ENCODE measurements around the gene CAPRIN1. TPM values are rescaled to one million over a fixed set of nuclear protein-coding genes. Genes with fewer than 3 reads are reported as not detected.

Gene CAPRIN1
- total and polyA plus RNA-seq, 2 of the 8 experiments (the other 6 are each of a cell fraction or from before 2014, with no cell fraction given) = 221 to 317 TPM

DNA sequence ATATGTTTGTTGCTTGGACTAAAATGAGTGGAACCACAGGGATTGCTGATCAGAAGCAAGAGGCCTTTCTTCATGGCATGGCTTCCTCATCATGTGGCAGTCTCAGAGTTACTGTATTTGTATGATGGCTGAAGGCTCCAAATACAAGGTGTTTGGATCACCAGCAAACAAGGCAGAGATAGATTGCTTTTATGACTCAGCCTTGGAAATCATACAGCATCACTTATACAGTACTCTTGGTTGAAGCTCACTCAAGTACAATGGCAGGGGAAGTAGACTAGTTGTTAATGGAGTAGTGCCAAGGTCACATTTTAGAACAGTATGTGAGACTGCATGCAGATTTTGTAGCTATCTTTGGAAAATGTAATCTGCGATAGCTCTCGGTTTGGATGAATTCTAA lies 16.6 kb downstream of the CAPRIN1 start:
- H4K8ac ChIP-seq (ENCODE audit: extremely low read depth, insufficient read depth, low read length) = no peak overlapping the region
- FAIRE-seq (no peak), DNase-seq (ENCODE audit: low read depth in 1 of 2, low spot score in 2 of 2) (no peak)
- no peaks in the 10 kb centered on the region; the same call in 1 of the 2 replicates for H3K79me1 ChIP-seq (ENCODE audit: low read depth, low read length)
- H2BK15ac ChIP-seq (ENCODE audit: low read length) = no peak overlapping the region
- no peak overlapping the region for H4K91ac ChIP-seq (replicated peaks; ENCODE audit: insufficient read length, low read length)
- H3K18ac ChIP-seq (ENCODE audit: extremely low read depth, low read length) = no peak overlapping the region
- peaks cover 61 to 99% of the 10 kb centered on the region in 2 experiments for H3K79me2 ChIP-seq (ENCODE audit: control insufficient read depth in 1 of 2, insufficient read depth in 2 of 2, low read length in 2 of 2)
- H2BK12ac ChIP-seq (ENCODE audit: low read depth, low read length) = no peak overlapping the region
- H3K23ac ChIP-seq (ENCODE audit: insufficient read length) = no peak overlapping the region
- H3K4me3 ChIP-seq (ENCODE audit: extremely low read depth in 1 of 4, insufficient read depth in 2 of 4, low read depth in 3 of 4, low read length in 4 of 4) = no peak overlapping the region
- H3K56ac ChIP-seq (replicated peaks; ENCODE audit: insufficient read length, low read depth, low read length) = no peak overlapping the region
- no peak overlapping the region for H4K5ac ChIP-seq (ENCODE audit: insufficient read length, low read depth, low read length)
- no peak overlapping the region for H3K4me2 ChIP-seq (ENCODE audit: insufficient read depth in 1 of 2, low read depth in 2 of 2, low read length in 2 of 2)
- peaks cover 28 to 37% of the 10 kb centered on the region in 2 experiments for H4K20me1 ChIP-seq (replicated peaks in 1 of 2; ENCODE audit: control insufficient read depth in 1 of 2, insufficient read depth in 2 of 2, low read length in 2 of 2)
- WGBS, 2 experiments (ENCODE audit: extremely low coverage in 1 of 2, insufficient coverage in 1 of 2, insufficient read length in 1 of 2, insufficient replicate concordance in 2 of 2, low coverage in 1 of 2, low lambda C conversion rate in 2 of 2, missing lambda C conversion rate in 1 of 2) = 92% methylated on average over 2 of the region's 2 CpGs; no CpG with 5 or more reads in 1 of the 2 experiments
- no peaks in the 10 kb centered on the region for H3K4me1 ChIP-seq (replicated peaks in 1 of 4; ENCODE audit: control insufficient read depth in 3 of 4, insufficient read depth in 4 of 4, low read length in 3 of 4)
- H3K4ac ChIP-seq (replicated peaks; ENCODE audit: insufficient read length, low read depth, low read length) = no peak overlapping the region
- H3K27ac ChIP-seq (ENCODE audit: low read depth, low read length) = no peak overlapping the region
- no peak overlapping the region for H2AFZ ChIP-seq (ENCODE audit: low read length)
- H3K23me2 ChIP-seq (ENCODE audit: low read depth, low read length) = no peaks in the 10 kb centered on the region
- H3K9me3 ChIP-seq (ENCODE audit: insufficient read depth in 2 of 2, low read depth in 1 of 2, low read length in 1 of 2) = no peaks in the 10 kb centered on the region
- H2BK5ac ChIP-seq (ENCODE audit: low read depth, low read length) = no peak overlapping the region
- ChIA-PET CTCF (ENCODE audit: partially characterized antibody) (interaction anchor here (0.6 to 2.2 kb wide), 2 partner anchors 8 to 72 kb away, joined by 3 to 12 read pairs; no protein-coding TSS in a partner anchor), POLR2A (ENCODE audit: partially characterized antibody) (interaction anchor here (7.3 to 16.5 kb wide), 2 partner anchors 10 to 13 kb away, joined by 45 to 176 read pairs; partner anchors contain the start of gene CAPRIN1)
- no peak overlapping the region for H3K14ac ChIP-seq (ENCODE audit: insufficient read length)
- H3K36me3 ChIP-seq (ENCODE audit: control insufficient read depth in 2 of 4, insufficient read depth in 4 of 4, low read length in 3 of 4) = peaks cover 3 to 37% (median 19%) of the 10 kb centered on the region in 4 experiments
- H2BK20ac ChIP-seq (ENCODE audit: low read length) = no peak overlapping the region
- no peak overlapping the region for H2BK120ac ChIP-seq (replicated peaks; ENCODE audit: low read depth, low read length)
- no peak overlapping the region for H2AK5ac ChIP-seq (ENCODE audit: low read depth, low read length)
- H3K9ac ChIP-seq (replicated peaks in 1 of 4; ENCODE audit: extremely low read depth in 1 of 4, low read depth in 3 of 4, low read length in 3 of 4) = no peak overlapping the region
- no peaks in the 10 kb centered on the region for H3K27me3 ChIP-seq (replicated peaks in 1 of 4; ENCODE audit: control insufficient read depth in 3 of 4, extremely low read depth in 1 of 4, insufficient read depth in 3 of 4, low read length in 3 of 4)
- TF ChIP-seq POLR2A (IDR thresholded peaks at IDR 0.05; ENCODE audit: control extremely low read depth in 1 of 2, low read depth in 2 of 2, low read length in 2 of 2) = no peak
- TF ChIP-seq RXRA (IDR thresholded peaks at IDR 0.05; ENCODE audit: insufficient read depth, low read depth, low read length) = no peak
- TF ChIP-seq CTBP2 (IDR thresholded peaks at IDR 0.05; ENCODE audit: borderline replicate concordance, insufficient read depth, insufficient read length, low read length) = no peak
- TF ChIP-seq RFX5 (IDR thresholded peaks at IDR 0.05; ENCODE audit: borderline replicate concordance, low read depth, low read length) = no peak
- TF ChIP-seq SIN3A (conservative IDR thresholded peaks at IDR 0.05 in 1 of 2, IDR thresholded peaks at IDR 0.05 in 1 of 2; ENCODE audit: low read depth in 1 of 2, low read length in 2 of 2) = no peak
- TF ChIP-seq TAF1 (IDR thresholded peaks at IDR 0.05; ENCODE audit: low read depth, low read length) = no peak
